GM21360 (cell line): Measurements from ENCODE around the gene WBP1.
A peak's percentile ranks its signal among the peaks of the same experiment; 100 is the strongest.
"Not testable (repeated sequence)": the region's sequence is repeated elsewhere in the genome, so short reads cannot be mapped to it uniquely, and the experiment has no call there.

Experiments used
- ATAC-seq: cut with Tn5 transposase; IDR thresholded peaks from one replicate; pipeline ENCODE4 v1.9.1; 2021; ENCODE audit warnings: mild to moderate bottlenecking, moderate library complexity; ENCODE audit not compliant: unreplicated experiment

WBP1 gene

GRCh38 chr2:74448771-74449170, 9.5 kb upstream of the WBP1 start:
- ATAC-seq: no peak

GRCh38 chr2:74450570-74451190, 7.6 kb upstream of the WBP1 start:
- ATAC-seq: no peak

DNA sequence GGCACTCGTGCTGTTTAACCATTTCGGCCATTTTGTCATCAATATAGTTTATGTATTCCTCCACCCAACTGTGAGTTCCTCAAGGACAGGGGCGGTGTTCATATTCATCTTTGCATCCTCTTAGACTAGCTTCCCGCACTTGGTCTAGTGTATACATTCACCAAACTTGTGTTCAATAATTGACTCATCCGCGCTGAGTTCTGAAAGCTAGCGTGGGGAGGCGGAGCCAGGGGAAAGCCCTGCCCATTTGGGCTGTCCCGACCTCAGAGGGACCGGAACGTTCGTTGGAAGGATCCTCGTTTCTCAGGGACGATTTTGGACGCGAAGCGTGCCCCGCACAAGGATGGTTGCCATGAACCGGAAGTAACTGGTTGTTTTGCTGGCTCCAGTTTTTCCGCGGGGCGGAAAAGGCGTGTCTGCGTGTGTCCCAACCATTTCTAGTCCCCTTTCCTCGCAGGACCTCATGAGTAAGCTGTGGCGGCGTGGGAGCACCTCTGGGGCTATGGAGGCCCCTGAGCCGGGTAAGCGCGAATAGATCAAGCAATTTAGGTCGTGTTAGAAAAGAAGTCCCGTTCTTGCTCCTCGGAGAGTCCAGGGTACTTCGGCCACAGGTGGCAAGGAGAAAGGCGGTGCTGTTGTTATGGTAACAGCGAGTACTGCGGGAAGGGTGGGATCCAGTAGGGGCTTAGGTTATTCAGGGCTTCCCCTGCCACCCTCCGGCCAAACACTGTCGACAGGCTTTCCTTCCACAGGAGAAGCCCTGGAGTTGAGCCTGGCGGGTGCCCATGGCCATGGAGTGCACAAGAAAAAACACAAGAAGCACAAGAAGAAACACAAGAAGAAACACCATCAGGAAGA, 3.4 kb upstream of the WBP1 start, which contains the start of gene INO80B:
TSS of gene INO80B (plus strand) at position 434 of the 858 bp plus-strand sequence. CDS start at position 464, 30 bp downstream.
- ATAC-seq: peak; percentile 48

DNA sequence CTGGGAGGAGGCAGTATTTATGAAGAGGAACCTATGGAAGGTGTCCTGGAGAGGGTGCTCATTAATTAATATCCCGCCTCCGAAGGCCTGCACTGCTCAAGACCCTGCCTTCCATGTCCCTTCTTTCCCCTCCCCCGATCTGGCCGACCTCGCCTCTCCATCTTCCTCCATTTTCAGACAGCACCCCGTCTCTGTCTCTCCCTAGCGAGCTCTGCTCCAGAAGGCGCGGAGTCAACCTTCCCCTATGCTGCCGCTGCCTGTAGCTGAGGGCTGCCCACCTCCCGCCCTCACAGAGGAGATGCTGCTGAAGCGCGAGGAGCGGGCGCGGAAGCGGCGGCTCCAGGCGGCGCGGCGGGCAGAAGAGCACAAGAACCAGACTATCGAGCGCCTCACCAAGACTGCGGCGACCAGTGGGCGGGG, 1.1 kb upstream of the WBP1 start:
- no peak for ATAC-seq

DNA sequence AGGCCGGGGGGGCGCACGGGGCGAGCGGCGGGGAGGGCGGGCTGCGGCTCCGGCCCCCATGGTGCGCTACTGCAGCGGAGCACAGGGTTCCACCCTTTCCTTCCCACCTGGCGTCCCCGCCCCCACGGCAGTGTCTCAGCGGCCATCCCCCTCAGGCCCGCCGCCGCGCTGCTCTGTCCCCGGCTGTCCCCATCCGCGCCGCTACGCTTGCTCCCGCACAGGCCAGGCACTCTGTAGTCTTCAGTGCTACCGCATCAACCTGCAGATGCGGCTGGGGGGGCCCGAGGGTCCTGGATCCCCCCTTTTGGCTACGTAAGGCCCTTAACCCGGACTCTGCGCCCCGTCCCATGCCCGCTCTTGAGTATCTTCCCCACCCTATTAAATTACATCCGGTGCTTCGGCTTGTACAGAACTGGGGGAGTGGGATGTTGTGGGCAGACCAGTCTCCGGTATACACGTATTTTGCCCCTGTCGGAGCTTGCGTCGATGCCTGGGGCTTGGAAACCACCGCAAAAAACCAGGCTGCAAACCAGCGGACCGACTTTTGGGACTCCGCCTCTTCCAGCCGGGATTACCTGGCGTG, 598 bp upstream of the WBP1 start:
- peak; percentile 30 for ATAC-seq

DNA sequence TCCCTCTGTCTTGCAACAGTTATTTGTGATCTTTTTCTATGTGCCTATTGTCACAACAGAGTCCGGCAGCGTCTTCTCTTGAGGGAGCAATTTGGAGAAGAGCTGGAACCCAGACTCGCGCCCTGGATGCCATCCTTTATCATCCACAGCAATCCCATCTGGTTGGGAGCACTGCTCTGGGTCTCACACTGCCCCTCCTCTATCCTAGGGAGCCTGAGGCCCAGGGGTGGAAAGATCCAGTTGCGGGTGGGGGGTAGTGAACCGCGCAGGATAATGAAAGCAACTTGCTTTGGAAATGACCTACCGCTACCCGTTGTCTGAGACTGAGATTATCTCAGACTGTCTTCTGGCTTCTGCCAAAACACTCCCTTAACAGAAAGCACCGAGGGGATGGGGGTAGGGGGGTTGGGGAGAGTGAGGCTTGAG, 713 bp downstream of the WBP1 start:
- no peak for ATAC-seq

DNA sequence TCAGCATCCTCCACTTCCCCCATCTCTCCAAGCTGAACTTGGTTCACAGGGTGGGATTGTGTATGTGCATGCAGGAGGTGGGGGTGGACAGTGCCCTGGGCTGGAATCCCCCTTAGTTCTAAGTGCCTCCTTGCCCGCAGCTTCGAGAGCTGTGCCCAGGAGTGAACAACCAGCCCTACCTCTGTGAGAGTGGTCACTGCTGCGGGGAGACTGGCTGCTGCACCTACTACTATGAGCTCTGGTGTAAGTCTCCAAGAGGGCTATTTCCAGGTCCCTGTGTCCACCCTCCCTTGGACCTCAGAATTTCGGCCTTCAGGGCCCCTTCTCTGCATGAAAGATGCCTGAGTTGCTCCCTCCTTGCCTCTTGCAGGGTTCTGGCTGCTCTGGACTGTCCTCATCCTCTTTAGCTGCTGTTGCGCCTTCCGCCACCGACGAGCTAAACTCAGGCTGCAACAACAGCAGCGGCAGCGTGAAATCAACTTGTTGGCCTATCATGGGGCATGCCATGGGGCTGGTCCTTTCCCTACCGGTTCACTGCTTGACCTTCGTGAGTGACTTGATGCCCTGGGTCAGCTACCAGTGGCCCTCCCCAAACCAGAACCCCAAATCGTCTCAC, 1.4 kb downstream of the WBP1 start:
- not testable (repeated sequence) for ATAC-seq

GRCh38 chr2:74460187-74460586, 1.9 kb downstream of the WBP1 start:
- not testable (repeated sequence) for ATAC-seq

- ATAC-seq: no peak
Measured at GRCh38 chr2:74461187-74462053, 3.2 kb downstream of the WBP1 start.

- ATAC-seq: no peak
Measured at GRCh38 chr2:74462054-74462785, 4.0 kb downstream of the WBP1 start.

GRCh38 chr2:74462786-74463105, 4.5 kb downstream of the WBP1 start:
- ATAC-seq: no peak

DNA sequence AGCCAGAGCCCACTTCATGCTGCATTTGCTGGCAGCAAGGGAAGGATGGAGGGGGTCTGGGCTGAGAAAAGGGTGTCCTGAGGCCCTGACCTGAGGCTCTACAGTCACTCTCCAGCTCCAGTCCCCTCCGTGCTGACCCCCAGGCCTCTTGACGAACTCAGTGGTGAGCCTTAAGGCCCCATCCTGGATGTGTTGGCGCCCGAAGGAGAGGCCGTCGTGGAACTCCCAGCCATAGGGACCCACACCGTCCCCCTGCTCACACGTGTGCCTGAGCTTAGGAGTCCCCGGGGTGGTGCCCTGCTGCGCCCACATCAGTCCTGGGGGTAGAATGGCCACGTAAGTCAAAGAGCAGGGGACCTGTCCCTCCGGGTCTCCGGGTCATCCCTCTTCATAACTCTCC, 6.2 kb downstream of the WBP1 start:
- ATAC-seq: no peak

DNA sequence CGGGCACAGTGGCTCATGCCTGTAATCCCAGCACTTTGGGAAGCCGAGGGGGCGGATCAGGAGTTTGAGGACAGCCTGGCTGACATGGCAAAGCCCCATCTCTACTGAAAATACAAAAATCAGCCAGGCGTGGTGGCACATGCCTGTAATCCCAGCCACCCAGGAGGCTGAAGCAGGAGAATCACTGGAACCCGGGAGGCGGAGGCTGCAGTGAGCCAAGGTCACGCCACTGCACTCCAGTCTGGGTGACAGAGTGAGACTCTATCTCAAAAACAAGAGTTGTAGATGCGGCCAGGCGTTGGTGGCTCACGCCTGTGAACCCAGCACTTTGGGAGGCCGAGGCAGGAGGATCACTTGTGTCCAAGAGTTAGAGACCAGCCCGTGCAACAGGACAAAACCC, 12.5 kb downstream of the WBP1 start:
- ATAC-seq: not testable (repeated sequence)

GRCh38 chr2:74471332-74472065, 13.3 kb downstream of the WBP1 start:
- no peak for ATAC-seq

GRCh38 chr2:74472086-74472944, 14.1 kb downstream of the WBP1 start, which contains the start of gene MRPL53:
Gene MRPL53, minus strand, starts transcription at chr2:74472680. Its CDS starts 20 bp downstream, at chr2:74472660.
- peak; percentile 82 for ATAC-seq

DNA sequence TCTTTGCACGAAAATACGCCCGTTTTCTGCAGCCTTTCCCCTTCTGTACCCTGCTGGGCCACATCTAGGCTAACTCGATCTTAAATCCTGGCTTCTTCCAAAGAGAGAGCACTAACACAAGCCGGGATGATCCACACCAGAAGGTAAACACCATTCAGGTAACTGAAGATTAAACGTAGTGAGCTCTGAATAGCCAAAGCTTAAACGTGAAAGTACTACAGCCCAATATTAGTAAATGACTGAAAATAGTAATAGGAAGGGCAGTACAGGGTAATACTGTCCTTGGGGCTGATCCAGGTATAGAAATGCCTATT, 14.7 kb downstream of the WBP1 start:
- ATAC-seq: no peak

DNA sequence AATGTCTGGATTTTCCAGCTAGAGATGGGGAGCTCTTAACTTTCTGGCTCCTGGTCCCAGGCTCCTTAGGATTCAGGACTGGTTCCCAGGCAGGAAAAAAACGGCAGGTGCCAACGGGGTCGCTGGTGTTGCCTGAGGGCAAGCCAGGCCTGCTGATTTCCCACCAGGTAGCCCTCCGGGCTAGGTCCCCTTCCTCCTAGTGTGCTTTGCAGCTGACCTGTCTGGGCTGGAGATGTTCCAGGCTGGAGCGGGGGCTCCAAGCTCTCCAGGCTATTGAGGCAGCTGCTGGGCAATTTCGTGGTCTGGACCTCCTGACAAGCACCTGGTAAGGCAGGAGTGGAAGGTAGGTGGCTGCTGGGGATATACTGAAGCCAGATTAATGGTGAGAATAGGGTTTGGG, 16.2 kb downstream of the WBP1 start:
- no peak for ATAC-seq

GRCh38 chr2:74474899-74475298, 16.7 kb downstream of the WBP1 start:
- ATAC-seq: no peak
